HEK293T (cell line): ENCODE measurements around the gene WBP1L.
"Not testable (repeated sequence)": the region's sequence is repeated elsewhere in the genome, so short reads cannot be mapped to it uniquely, and the experiment has no call there.

Source experiments
- BHLHE40 ChIP-seq: fragments of 450-650 bp; IDR thresholded peaks from 2 replicates; pipeline ENCODE4 v1.6.1; 2016; ENCODE audit warnings: mild to moderate bottlenecking, moderate library complexity, borderline replicate concordance
- CTBP1 ChIP-seq: fragments of 450-650 bp; IDR thresholded peaks from 2 replicates; pipeline ENCODE4 v1.6.1; 2016; ENCODE audit warnings: borderline replicate concordance
- FOXA1 ChIP-seq: fragments of 450-650 bp; IDR thresholded peaks from 2 replicates; pipeline ENCODE4 v1.6.1; 2016; ENCODE audit warnings: mild to moderate bottlenecking
- FOXK2 ChIP-seq: fragments of 450-650 bp; IDR thresholded peaks from 2 replicates; pipeline ENCODE4 v1.6.1; 2016; ENCODE audit warnings: mild to moderate bottlenecking
- FOXM1 ChIP-seq: fragments of 450-650 bp; IDR thresholded peaks from 2 replicates; pipeline ENCODE4 v1.6.1; 2017; ENCODE audit warnings: mild to moderate bottlenecking, borderline replicate concordance
- LEF1 ChIP-seq: fragments of 450-650 bp; IDR thresholded peaks from 2 replicates; pipeline ENCODE4 v1.6.1; 2017; ENCODE audit warnings: mild to moderate bottlenecking, borderline replicate concordance
- SP1 ChIP-seq: fragments of 450-650 bp; IDR thresholded peaks from 2 replicates; pipeline ENCODE4 v1.6.1; 2017
- SUZ12 ChIP-seq: fragments of 450-650 bp; IDR thresholded peaks from 2 replicates; pipeline ENCODE4 v1.6.1; 2016; ENCODE audit warnings: mild to moderate bottlenecking
- TARDBP ChIP-seq: fragments of 450-650 bp; IDR thresholded peaks from 2 replicates; pipeline ENCODE4 v1.6.1; 2016

- TF ChIP-seq TARDBP, FOXA1, SP1, BHLHE40, FOXK2, SUZ12, LEF1, CTBP1, FOXM1: not testable (repeated sequence)
These were observed 94.7 kb downstream of the WBP1L start for GRCh38 chr10:102838276-102838927.
